HEK293T (cell line): Measurements from ENCODE around the gene SLC25A43.
"Not testable (repeated sequence)": the region's sequence is repeated elsewhere in the genome, so short reads cannot be mapped to it uniquely, and the experiment has no call there.

Experiments
- ARNT ChIP-seq: fragments of 450-650 bp; IDR thresholded peaks from 2 replicates; pipeline ENCODE4 v1.6.1; 2017; ENCODE audit warnings: mild to moderate bottlenecking
- BHLHE40 ChIP-seq: fragments of 450-650 bp; IDR thresholded peaks from 2 replicates; pipeline ENCODE4 v1.6.1; 2016; ENCODE audit warnings: mild to moderate bottlenecking, moderate library complexity, borderline replicate concordance
- ELF4 ChIP-seq: fragments of 450-650 bp; IDR thresholded peaks from 2 replicates; pipeline ENCODE4 v1.6.1; 2017; ENCODE audit warnings: antibody characterized with exemption
- FOXM1 ChIP-seq: fragments of 450-650 bp; IDR thresholded peaks from 2 replicates; pipeline ENCODE4 v1.6.1; 2017; ENCODE audit warnings: mild to moderate bottlenecking, borderline replicate concordance
- HDGF ChIP-seq: fragments of 450-650 bp; IDR thresholded peaks from 2 replicates; pipeline ENCODE4 v1.6.1; 2017; ENCODE audit warnings: antibody characterized with exemption, borderline replicate concordance
- NFRKB ChIP-seq: fragments of 450-650 bp; IDR thresholded peaks from 2 replicates; pipeline ENCODE4 v1.6.1; 2016; ENCODE audit warnings: mild to moderate bottlenecking, moderate library complexity
- PKNOX1 ChIP-seq: fragments of 450-650 bp; IDR thresholded peaks from 2 replicates; pipeline ENCODE4 v1.6.1; 2016
- SP1 ChIP-seq: fragments of 450-650 bp; IDR thresholded peaks from 2 replicates; pipeline ENCODE4 v1.6.1; 2017
- TARDBP ChIP-seq: fragments of 450-650 bp; IDR thresholded peaks from 2 replicates; pipeline ENCODE4 v1.6.1; 2016

- not testable (repeated sequence) for TF ChIP-seq SP1, ELF4, ARNT, FOXM1, BHLHE40, TARDBP, NFRKB, PKNOX1, HDGF
Observed at GRCh38 chrX:119386685-119387084, 12.5 kb upstream of the SLC25A43 start.
